IMR-90 (cell line): ENCODE measurements around the gene CCDC74A. TPM values are rescaled to one million over a fixed set of nuclear protein-coding genes. Genes with fewer than 3 reads are reported as not detected.
"Not testable (repeated sequence)": the region's sequence is repeated elsewhere in the genome, so short reads cannot be mapped to it uniquely, and the experiment has no call there.

Experiments used
- ATAC-seq: fragments of 200-7000 bp; cut with Tn5 transposase; 2 replicates; pipeline ENCODE4 v1.9.1; 2020; ENCODE audit warnings: low read depth, mild to moderate bottlenecking, moderate library complexity
- BruUV-seq: library from RNA; stranded (reverse); fragments of 400-500 nt; replicated peaks from 2 replicates; lab custom pipeline; 2021; lab: Mats Ljungman, UMichigan
- CTCF ChIA-PET: fragments of 300-600 bp; formaldehyde crosslinking; extraction: SDS; loops from one replicate; lab custom pipeline; 2021; ENCODE audit warnings: antibody characterized with exemption; lab: Yijun Ruan, JAX
- POLR2A ChIA-PET: fragments of 300-600 bp; sonication (Branson Sonifier 250); formaldehyde crosslinking; loops from one replicate; lab custom pipeline; 2022; ENCODE audit warnings: antibody characterized with exemption; ENCODE audit not compliant: unreplicated experiment; lab: Charles Lee
- DNase-seq: peaks from one replicate; pipeline ENCODE4 v3.0.0; 2013
- H2AFZ ChIP-seq: replicated peaks from 2 replicates; pipeline ENCODE3; 2013; ENCODE audit warnings: low read length, mild to moderate bottlenecking; ENCODE audit not compliant: poor library complexity
- H2AK5ac ChIP-seq: 2 replicates; pipeline ENCODE4 v1.6.1; 2013; ENCODE audit warnings: low read depth, low read length, inconsistent platforms
- H2AK9ac ChIP-seq: replicated peaks from 2 replicates; pipeline ENCODE3; 2013; ENCODE audit warnings: mild to moderate bottlenecking, low read depth, low read length, moderate library complexity; ENCODE audit not compliant: poor library complexity
- H2BK120ac ChIP-seq: 2 replicates; pipeline ENCODE4 v1.6.1; 2013; ENCODE audit warnings: low read depth, low read length, inconsistent platforms
- H2BK15ac ChIP-seq: 3 replicates; pipeline ENCODE4 v1.6.1; 2013; ENCODE audit warnings: low read depth, low read length, inconsistent platforms
- H2BK20ac ChIP-seq: 2 replicates; pipeline ENCODE4 v1.6.1; 2013; ENCODE audit warnings: low read depth, mild to moderate bottlenecking, inconsistent platforms, low read length, moderate library complexity
- H2BK5ac ChIP-seq: 2 replicates; pipeline ENCODE4 v1.6.1; 2013; ENCODE audit warnings: mild to moderate bottlenecking, low read depth, low read length, inconsistent platforms; ENCODE audit not compliant: poor library complexity, severe bottlenecking
- H3K14ac ChIP-seq: replicated peaks from 2 replicates; pipeline ENCODE4 v1.6.1; 2013; ENCODE audit warnings: low read depth, low read length, inconsistent platforms
- H3K18ac ChIP-seq: 2 replicates; pipeline ENCODE4 v1.6.1; 2013; ENCODE audit warnings: low read depth, low read length, control low read depth
- H3K23ac ChIP-seq: 2 replicates; pipeline ENCODE4 v1.6.1; 2013; ENCODE audit warnings: low read depth, low read length, inconsistent platforms
- H3K27ac ChIP-seq: 2 replicates; pipeline ENCODE4 v1.5.1; 2013; ENCODE audit warnings: mild to moderate bottlenecking, control low read depth, low read length; ENCODE audit not compliant: insufficient read depth
- H3K27me3 ChIP-seq: 2 replicates; pipeline ENCODE4 v1.6.1; 2013; ENCODE audit warnings: low read length; ENCODE audit not compliant: control insufficient read depth, insufficient read depth
- H3K36me3 ChIP-seq: 2 replicates; pipeline ENCODE4 v1.6.1; 2013; ENCODE audit warnings: low read length, mixed read lengths; ENCODE audit not compliant: control insufficient read depth, insufficient read depth
- H3K4ac ChIP-seq: 2 replicates; pipeline ENCODE4 v1.6.1; 2013; ENCODE audit warnings: low read depth, low read length, inconsistent platforms
- H3K4me1 ChIP-seq: 2 replicates; pipeline ENCODE4 v1.6.1; 2013; ENCODE audit warnings: low read length, mixed read lengths; ENCODE audit not compliant: control insufficient read depth, insufficient read depth
- H3K4me2 ChIP-seq: 2 replicates; pipeline ENCODE4 v1.6.1; 2013; ENCODE audit warnings: low read depth, mild to moderate bottlenecking, control low read depth, low read length, moderate library complexity
- H3K4me3 ChIP-seq: 2 replicates; pipeline ENCODE4 v1.5.1; 2013; ENCODE audit warnings: low read depth, mild to moderate bottlenecking, control low read depth, low read length, moderate library complexity; ENCODE audit not compliant: insufficient read depth
- H3K56ac ChIP-seq: 2 replicates; pipeline ENCODE4 v1.6.1; 2013; ENCODE audit warnings: low read length, inconsistent platforms; ENCODE audit not compliant: insufficient read depth; ENCODE audit errors: extremely low read depth
- H3K79me1 ChIP-seq, 2 experiments: 2 replicates each; pipeline ENCODE4 v1.6.1; 2013; ENCODE audit warnings: low read length in 2 of 2, inconsistent platforms in 1 of 2, low read depth in 1 of 2
- H3K9ac ChIP-seq: 2 replicates; pipeline ENCODE4 v1.6.1; 2013; ENCODE audit warnings: low read depth, low read length, control low read depth
- H3K9me1 ChIP-seq: 2 replicates; pipeline ENCODE4 v1.6.1; 2013; ENCODE audit warnings: low read length, inconsistent platforms; ENCODE audit not compliant: insufficient read depth
- H3K9me3 ChIP-seq: 2 replicates; pipeline ENCODE4 v1.6.1; 2013; ENCODE audit warnings: low read length; ENCODE audit not compliant: control insufficient read depth, insufficient read depth
- H4K20me1 ChIP-seq: 2 replicates; pipeline ENCODE4 v1.6.1; 2013; ENCODE audit warnings: low read length, inconsistent platforms; ENCODE audit not compliant: insufficient read depth
- H4K5ac ChIP-seq: 2 replicates; pipeline ENCODE4 v1.6.1; 2013; ENCODE audit warnings: mild to moderate bottlenecking, low read depth, low read length, control low read depth
- H4K8ac ChIP-seq, 2 experiments: 2 replicates each; pipeline ENCODE4 v1.6.1; 2013; ENCODE audit warnings: low read depth in 2 of 2, low read length in 2 of 2, control low read depth in 1 of 2, inconsistent platforms in 1 of 2
- H4K91ac ChIP-seq: 2 replicates; pipeline ENCODE4 v1.6.1; 2013; ENCODE audit warnings: low read depth, low read length, inconsistent platforms; ENCODE audit not compliant: insufficient read depth
- WGBS, 2 experiments: methylation state at CpG; one replicate each; pipeline versions ENCODE4 v1.1.5 to v1.1.7; 2013; ENCODE audit warnings: missing lambda C conversion rate in 2 of 2; ENCODE audit not compliant: insufficient read length in 1 of 2; ENCODE audit errors: extremely low coverage in 2 of 2; 5-methylcytosine and 5-hydroxymethylcytosine counted together
- dilution Hi-C: fragments of 300-500 bp; cut with HindIII; formaldehyde crosslinking; loops from one replicate; pipeline ENCODE4 v1.14.3; 2018; ENCODE audit warnings: low sequenced_read_pairs; ENCODE audit not compliant: unreplicated experiment
- in situ Hi-C: fragments of 300-500 bp; cut with MboI; formaldehyde crosslinking; loops from 3 replicates; pipeline ENCODE4 v1.14.3; 2019; ENCODE audit warnings: low sequenced_read_pairs, inconsistent platforms, mixed read lengths
- intact Hi-C: fragments of 100-400 bp; cut with micrococcal nuclease; formaldehyde crosslinking; loops from 2 replicates; pipeline ENCODE4 v1.10.0; 2022
- polyA plus RNA-seq, 3 experiments: library from polyadenylated mRNA; depleted of rRNA; stranded (reverse); fragments of >200 nt; gene quantifications; 2 replicates each; pipeline ENCODE4 v1.2.3, GENCODE V29; 2012; ENCODE audit warnings: low replicate concordance in 1 of 3
- total RNA-seq: library from RNA; depleted of rRNA; stranded (reverse); fragments of >200 nt; gene quantifications from 2 replicates; pipeline ENCODE4 v1.2.3, GENCODE V29; 2012

Gene CCDC74A
- total and polyA plus RNA-seq, 2 of the 4 experiments (the other 2 are of a cell fraction): 3.8 to 11.9 TPM

DNA sequence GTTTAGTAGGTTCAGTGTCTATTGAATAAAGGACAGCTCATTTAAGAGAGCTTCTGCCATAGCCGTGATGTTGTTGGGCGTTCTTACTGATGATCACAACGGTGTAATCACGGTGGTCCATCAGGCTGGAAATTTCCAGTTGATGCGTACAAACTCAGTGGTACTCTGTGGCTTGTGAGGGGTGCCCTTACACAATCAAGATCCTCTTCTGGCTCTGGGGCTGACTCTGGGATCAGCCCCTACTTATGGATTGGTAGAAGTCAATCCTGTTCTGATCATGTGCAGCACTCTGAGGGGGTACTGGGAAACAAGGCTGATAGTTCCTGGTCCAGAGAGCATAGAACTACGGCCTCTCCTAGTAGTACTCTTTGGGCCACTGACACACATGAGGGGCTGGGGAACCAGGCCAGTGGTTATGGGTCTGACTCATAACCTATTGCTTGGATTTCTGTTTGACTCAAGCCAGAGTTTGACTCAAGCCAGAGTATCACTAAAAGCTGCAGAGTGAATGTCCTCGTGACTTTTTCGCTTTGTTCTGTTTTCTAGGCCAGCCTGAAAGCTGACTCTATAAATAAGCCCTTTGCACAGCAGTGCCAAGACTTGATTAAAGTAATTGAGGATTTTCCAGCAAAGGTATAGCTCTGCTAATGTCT is 29.2 kb upstream of the CCDC74A start:
- H2BK5ac ChIP-seq, H3K18ac ChIP-seq, H4K91ac ChIP-seq, H2AK5ac ChIP-seq, H2BK120ac ChIP-seq, BruUV-seq, intact Hi-C loops, H3K14ac ChIP-seq, H2AK9ac ChIP-seq, H4K8ac ChIP-seq, H3K27ac ChIP-seq, H3K9me3 ChIP-seq, H3K4me3 ChIP-seq, H3K56ac ChIP-seq, H3K9ac ChIP-seq, H3K4me2 ChIP-seq, H2BK20ac ChIP-seq, CTCF ChIA-PET, H3K27me3 ChIP-seq, H3K9me1 ChIP-seq, H3K23ac ChIP-seq, dilution Hi-C loops, H3K4me1 ChIP-seq, in situ Hi-C loops, H4K5ac ChIP-seq, H3K4ac ChIP-seq, POLR2A ChIA-PET, H2BK15ac ChIP-seq, H2AFZ ChIP-seq: not testable (repeated sequence)
- peaks cover 15% of the 10 kb centered on the region; the same call in 1 of the 2 replicates for H4K20me1 ChIP-seq
- no CpG with 5 or more reads among the region's 8 CpGs for WGBS, 2 experiments
- peaks cover 25% of the 10 kb centered on the region for H3K36me3 ChIP-seq
- ATAC-seq: peak; percentile 97
- H3K79me1 ChIP-seq: peaks cover 5 to 49% of the 10 kb centered on the region in 2 experiments
- DNase-seq: peak; percentile 73

DNA sequence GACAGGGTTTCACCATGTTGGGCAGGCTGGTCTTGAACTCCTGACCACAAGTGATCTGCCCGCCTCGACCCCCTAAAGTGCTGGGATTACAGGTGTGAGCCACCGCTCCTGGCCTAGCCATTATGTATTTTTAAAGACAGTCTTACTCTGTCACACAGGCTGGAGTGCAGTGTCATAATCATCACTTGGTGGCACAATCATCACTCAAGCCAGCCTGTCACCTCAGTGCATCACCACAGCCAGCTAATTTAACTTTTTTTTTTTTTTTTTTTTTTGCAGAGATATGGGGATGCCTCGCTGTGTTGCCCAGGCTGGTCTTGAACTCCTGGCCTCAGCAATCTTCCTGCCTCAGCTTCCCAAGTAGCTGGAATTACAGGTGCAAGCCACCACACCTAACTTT is 24.1 kb upstream of the CCDC74A start:
- ATAC-seq, H2BK15ac ChIP-seq, intact Hi-C loops, H2AK5ac ChIP-seq, H3K18ac ChIP-seq, DNase-seq, H3K56ac ChIP-seq, dilution Hi-C loops, H4K8ac ChIP-seq, H2AK9ac ChIP-seq, H4K5ac ChIP-seq, H2BK20ac ChIP-seq, H3K27me3 ChIP-seq, H3K4me3 ChIP-seq, H3K4ac ChIP-seq, H2BK5ac ChIP-seq, H3K9me3 ChIP-seq, H3K27ac ChIP-seq, H3K4me2 ChIP-seq, H3K9ac ChIP-seq, H3K4me1 ChIP-seq, H3K9me1 ChIP-seq, H3K14ac ChIP-seq, H3K23ac ChIP-seq, H2BK120ac ChIP-seq, H2AFZ ChIP-seq, POLR2A ChIA-PET, BruUV-seq, H4K91ac ChIP-seq: not testable (repeated sequence)
- WGBS, 2 experiments: no CpG with 5 or more reads among the region's 4 CpGs
- in situ Hi-C loops: loop anchor here (25.0 kb wide), 2 partner anchors 391 to 1341 kb away; partner anchors contain the start of gene PLEKHB2
- Histone ChIP-seq H3K79me1 (peaks cover 0 to 13% of the 10 kb centered on the region in 2 experiments; a peak in 3 of 4 replicates), H4K20me1 (peaks cover 10% of the 10 kb centered on the region; the same call in 1 of the 2 replicates), H3K36me3 (peaks cover 52% of the 10 kb centered on the region)
- CTCF ChIA-PET: interaction anchor here (0.6 kb wide), 1 partner anchor 23 kb away, joined by 4 read pairs; no protein-coding TSS in a partner anchor
